MCF 10A (cell line): ENCODE data around the gene SH3BP1. TPM values are rescaled to one million over a fixed set of nuclear protein-coding genes. Genes with fewer than 3 reads are reported as not detected.

Experiments used
- BruUV-seq: library from RNA; stranded (reverse); fragments of 400-500 nt; replicated peaks from 2 replicates; lab custom pipeline; 2021; lab: Mats Ljungman, UMichigan
- CTCF ChIA-PET: fragments of 300-600 bp; sonication (Branson Sonifier 250); formaldehyde crosslinking; extraction: SDS; loops from one replicate; lab custom pipeline; 2021; ENCODE audit warnings: antibody characterized with exemption, inconsistent platforms; lab: Yijun Ruan, JAX
- POLR2A ChIA-PET: fragments of 300-600, 350-650 bp; sonication (Branson Sonifier 250); formaldehyde crosslinking; extraction: SDS; loops from one replicate; lab custom pipeline; 2020; ENCODE audit warnings: antibody characterized with exemption, inconsistent platforms; lab: Yijun Ruan, JAX
- DNase-seq: peaks from one replicate; pipeline ENCODE4 v3.0.0-alpha.2; 2018; ENCODE audit not compliant: unreplicated experiment
- H3K27ac Mint-ChIP-seq: one replicate; pipeline ENCODE4 v1.8.0; 2022; ENCODE audit warnings: mild to moderate bottlenecking, low read depth, mixed read lengths; ENCODE audit not compliant: unreplicated experiment
- H3K27me3 Mint-ChIP-seq: one replicate; pipeline ENCODE4 v1.8.0; 2022; ENCODE audit warnings: mixed read lengths; ENCODE audit not compliant: insufficient read depth, unreplicated experiment
- H3K36me3 Mint-ChIP-seq: one replicate; pipeline ENCODE4 v1.8.0; 2022; ENCODE audit warnings: mild to moderate bottlenecking, moderate library complexity, mixed read lengths; ENCODE audit not compliant: insufficient read depth, unreplicated experiment
- H3K4me1 Mint-ChIP-seq: one replicate; pipeline ENCODE4 v1.8.0; 2022; ENCODE audit warnings: mixed read lengths; ENCODE audit not compliant: insufficient read depth, unreplicated experiment
- H3K4me3 Mint-ChIP-seq: one replicate; pipeline ENCODE4 v1.8.0; 2022; ENCODE audit warnings: mild to moderate bottlenecking, moderate library complexity, mixed read lengths; ENCODE audit not compliant: unreplicated experiment
- H3K9me3 Mint-ChIP-seq: one replicate; pipeline ENCODE4 v1.8.0; 2022; ENCODE audit warnings: mixed read lengths; ENCODE audit not compliant: unreplicated experiment
- CTCF ChIP-seq: fragments of 200-600 bp; IDR thresholded peaks from one replicate; pipeline ENCODE4 v1.8.0; 2022; ENCODE audit warnings: antibody characterized with exemption, mild to moderate bottlenecking; ENCODE audit not compliant: unreplicated experiment
- intact Hi-C: fragments of 100-400 bp; cut with micrococcal nuclease; formaldehyde crosslinking; loops from 2 replicates; pipeline ENCODE4 v1.14.1; 2022
- total RNA-seq: library from RNA; stranded (reverse); gene quantifications from 2 replicates; pipeline ENCODE4 v1.2.3, GENCODE V29; 2022

SH3BP1 gene
- total RNA-seq, 1 experiment from 2014 or later, result 1.5 TPM

- ChIA-PET POLR2A (interaction anchor here (0.9 to 2.0 kb wide), 4 partner anchors 9 to 190 kb away, joined by 3 to 5 read pairs (median 4); partner anchors contain the start of genes GCAT and GGA1), CTCF (interaction anchor here (1.1 to 1.3 kb wide), 5 partner anchors 9 to 174 kb away, joined by 3 to 5 read pairs (median 4); no protein-coding TSS in a partner anchor)
- H3K27me3 Mint-ChIP-seq, result no peaks in the 10 kb centered on the region
- H3K36me3 Mint-ChIP-seq, result peaks cover 50% of the 10 kb centered on the region
- no peaks in the 10 kb centered on the region for H3K9me3 Mint-ChIP-seq
- no peaks in the 10 kb centered on the region for H3K4me1 Mint-ChIP-seq
- DNase-seq, result no peak
- H3K27ac Mint-ChIP-seq, result no peak overlapping the region
- no TSS peak for BruUV-seq
- TF ChIP-seq CTCF, result no peak
- no peak overlapping the region for H3K4me3 Mint-ChIP-seq
- intact Hi-C loops, result no loop called here
Observed at GRCh38 chr22:37618072-37618656, 21.3 kb upstream of the SH3BP1 start.

GRCh38 chr22:37618674-37619073 is 20.8 kb upstream of the SH3BP1 start:
- POLR2A ChIA-PET, result interaction anchor here (2.0 kb wide), 1 partner anchor 17 kb away, joined by 4 read pairs; no protein-coding TSS in a partner anchor
- H3K9me3 Mint-ChIP-seq, result no peaks in the 10 kb centered on the region
- BruUV-seq, result no TSS peak

GRCh38 chr22:37619991-37620390 is 19.5 kb upstream of the SH3BP1 start:
- DNase-seq, result no peak
- no peaks in the 10 kb centered on the region for H3K4me1 Mint-ChIP-seq
- CTCF ChIA-PET, result interaction anchor here (1.0 to 1.5 kb wide), 3 partner anchors 10 to 28 kb away, joined by 3 to 7 read pairs (median 5); no protein-coding TSS in a partner anchor
- no peak overlapping the region for H3K27ac Mint-ChIP-seq
- no peaks in the 10 kb centered on the region for H3K9me3 Mint-ChIP-seq
- POLR2A ChIA-PET, result interaction anchor here (0.8 kb wide), 2 partner anchors 12 to 38 kb away, joined by 3 read pairs; partner anchors contain the start of genes GGA1 and PDXP
- H3K4me3 Mint-ChIP-seq, result no peak overlapping the region
- no TSS peak for BruUV-seq
- no peaks in the 10 kb centered on the region for H3K27me3 Mint-ChIP-seq
- no peak for TF ChIP-seq CTCF
- peaks cover 51% of the 10 kb centered on the region for H3K36me3 Mint-ChIP-seq
- intact Hi-C loops, result no loop called here

More at GRCh38 chr22:37618674-37619073, 20.8 kb upstream of the SH3BP1 start:
- intact Hi-C loops, result no loop called here
- TF ChIP-seq CTCF, result no peak
- H3K4me3 Mint-ChIP-seq, result no peak overlapping the region
- no peak for DNase-seq
- H3K36me3 Mint-ChIP-seq, result peaks cover 53% of the 10 kb centered on the region
- H3K27ac Mint-ChIP-seq, result no peak overlapping the region
- CTCF ChIA-PET, result interaction anchor here (0.6 to 1.1 kb wide), 4 partner anchors 11 to 244 kb away, joined by 3 to 4 read pairs (median 4); no protein-coding TSS in a partner anchor
- no peaks in the 10 kb centered on the region for H3K27me3 Mint-ChIP-seq
- H3K4me1 Mint-ChIP-seq, result no peaks in the 10 kb centered on the region

GRCh38 chr22:37621352-37621860 is 18.1 kb upstream of the SH3BP1 start:
- BruUV-seq, result no TSS peak
- H3K36me3 Mint-ChIP-seq, result peaks cover 42% of the 10 kb centered on the region
- no peak overlapping the region for H3K27ac Mint-ChIP-seq
- no peak for TF ChIP-seq CTCF
- no peak for DNase-seq
- ChIA-PET CTCF (interaction anchor here (1.2 to 1.7 kb wide), 2 partner anchors 11 to 15 kb away, joined by 4 to 6 read pairs; no protein-coding TSS in a partner anchor), POLR2A (no interaction called here)
- H3K4me3 Mint-ChIP-seq, result no peak overlapping the region
- intact Hi-C loops, result no loop called here
- no peaks in the 10 kb centered on the region for H3K9me3 Mint-ChIP-seq
- H3K27me3 Mint-ChIP-seq, result no peaks in the 10 kb centered on the region
- no peaks in the 10 kb centered on the region for H3K4me1 Mint-ChIP-seq
